Lung microvascular endothelial cell (primary cell): ENCODE measurements around the gene RAB27B. TPM values are rescaled to one million over a fixed set of nuclear protein-coding genes. Genes with fewer than 3 reads are reported as not detected.

Experiments used
- total RNA-seq: library from RNA; depleted of rRNA; stranded (reverse); fragments of >200 nt; gene quantifications from 2 replicates; pipeline ENCODE4 v1.2.1, GENCODE V29; 2014

RAB27B gene
- total RNA-seq, 1 donor from 2014 or later, result not detected

Other genes with a start within 250 kb of the RAB27B start
- gene DYNAP, start 237.2 kb upstream of the RAB27B start, total RNA-seq, result not detected in 2 replicates
- 0.65 and 0.99 TPM in 2 replicates for gene CCDC68, start 131.0 kb downstream of the RAB27B start, total RNA-seq